Glutamatergic neuron (in vitro differentiated cells): ENCODE data around the gene GNA15. TPM values are rescaled to one million over a fixed set of nuclear protein-coding genes. Genes with fewer than 3 reads are reported as not detected.

ENCODE experiments used
- DNase-seq: peaks from one replicate; pipeline ENCODE4 v3.0.0; 2022
- H3K27ac Mint-ChIP-seq: one replicate; pipeline ENCODE4 v1.8.0; 2020; ENCODE audit warnings: mild to moderate bottlenecking, mixed read lengths, inconsistent platforms; ENCODE audit not compliant: unreplicated experiment
- H3K27me3 Mint-ChIP-seq: one replicate; pipeline ENCODE4 v1.8.0; 2020; ENCODE audit warnings: mild to moderate bottlenecking, moderate library complexity, mixed read lengths, inconsistent platforms; ENCODE audit not compliant: unreplicated experiment
- H3K36me3 Mint-ChIP-seq: one replicate; pipeline ENCODE4 v1.8.0; 2020; ENCODE audit warnings: mild to moderate bottlenecking, mixed read lengths, inconsistent platforms; ENCODE audit not compliant: unreplicated experiment
- H3K4me1 Mint-ChIP-seq: one replicate; pipeline ENCODE4 v1.8.0; 2020; ENCODE audit warnings: mild to moderate bottlenecking, low read depth, mixed read lengths, inconsistent platforms; ENCODE audit not compliant: unreplicated experiment
- H3K4me3 Mint-ChIP-seq: one replicate; pipeline ENCODE4 v1.8.0; 2020; ENCODE audit warnings: mild to moderate bottlenecking, mixed read lengths, inconsistent platforms; ENCODE audit not compliant: unreplicated experiment
- H3K9me3 Mint-ChIP-seq: one replicate; pipeline ENCODE4 v1.8.0; 2020; ENCODE audit warnings: mild to moderate bottlenecking, moderate library complexity, mixed read lengths, inconsistent platforms; ENCODE audit not compliant: unreplicated experiment
- total RNA-seq: library from RNA; stranded (reverse); fragmentation: NEBNext Ultra II Directional; extraction: Animal tissue kit (Norgen Biotek cat#: 25700); gene quantifications from one replicate; pipeline ENCODE4 v1.2.1, GENCODE V29; 2021; ENCODE audit not compliant: unreplicated experiment
- TF ChIP-seq, protein P1 (sequence below): fragments of 200-600 bp; sonication (generic); IDR thresholded peaks from one replicate; pipeline ENCODE4 v1.5.0; 2021; ENCODE audit not compliant: partially characterized antibody, unreplicated experiment

Gene GNA15
- total RNA-seq, 1 donor from 2014 or later: not detected

DNA sequence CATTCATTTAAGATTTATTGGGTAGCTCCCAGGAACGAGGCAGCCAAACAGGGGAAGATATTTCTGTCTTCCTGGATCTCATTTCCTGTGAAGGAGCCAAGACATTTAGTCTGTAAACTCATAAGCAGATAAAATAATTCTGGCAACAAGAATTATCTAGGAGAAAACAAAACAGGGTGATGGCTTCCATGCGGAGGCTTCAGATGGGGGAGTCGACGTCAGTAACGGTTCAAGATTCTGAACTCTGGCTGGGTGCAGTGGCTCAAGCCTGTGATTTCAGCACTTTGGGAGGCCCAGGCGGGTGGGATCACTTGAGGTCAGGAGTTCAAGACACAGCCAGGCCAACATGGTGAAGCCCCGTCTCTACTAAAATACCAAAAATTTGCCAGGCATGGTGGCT is 1.3 kb downstream of the GNA15 start:
- Mint-ChIP-seq H3K9me3 (peaks cover 5% of the 10 kb centered on the region), H3K36me3 (peaks cover 8% of the 10 kb centered on the region)

DNA sequence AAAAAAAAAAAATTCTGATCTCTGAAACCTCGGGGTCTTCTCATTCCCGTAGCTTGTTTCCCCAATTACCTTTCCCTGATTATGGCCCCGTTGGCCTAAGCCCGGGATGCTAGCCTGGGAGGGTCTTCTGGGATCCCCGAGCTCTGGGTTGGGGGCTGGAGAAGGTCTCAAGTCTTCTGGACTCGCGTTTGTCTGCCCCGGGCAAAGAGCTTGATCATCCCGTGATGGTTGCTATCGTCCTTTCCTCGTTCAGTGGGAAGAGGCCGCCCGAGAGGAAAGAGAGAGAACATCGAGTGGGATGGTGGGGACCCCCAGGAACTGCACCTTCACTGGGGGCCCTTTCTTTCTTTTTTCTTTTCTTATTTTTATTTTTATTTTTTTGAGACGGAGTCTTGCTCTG is 2.4 kb downstream of the GNA15 start:
- H3K4me1 Mint-ChIP-seq: peaks cover 7% of the 10 kb centered on the region
- DNase-seq: no peak
- peaks cover 8% of the 10 kb centered on the region for H3K36me3 Mint-ChIP-seq
- peaks cover 3% of the 10 kb centered on the region for H3K27me3 Mint-ChIP-seq
- H3K9me3 Mint-ChIP-seq: peaks cover 4% of the 10 kb centered on the region
- H3K27ac Mint-ChIP-seq: no peak overlapping the region
- no peak overlapping the region for H3K4me3 Mint-ChIP-seq
- TF ChIP-seq, protein P1, sequence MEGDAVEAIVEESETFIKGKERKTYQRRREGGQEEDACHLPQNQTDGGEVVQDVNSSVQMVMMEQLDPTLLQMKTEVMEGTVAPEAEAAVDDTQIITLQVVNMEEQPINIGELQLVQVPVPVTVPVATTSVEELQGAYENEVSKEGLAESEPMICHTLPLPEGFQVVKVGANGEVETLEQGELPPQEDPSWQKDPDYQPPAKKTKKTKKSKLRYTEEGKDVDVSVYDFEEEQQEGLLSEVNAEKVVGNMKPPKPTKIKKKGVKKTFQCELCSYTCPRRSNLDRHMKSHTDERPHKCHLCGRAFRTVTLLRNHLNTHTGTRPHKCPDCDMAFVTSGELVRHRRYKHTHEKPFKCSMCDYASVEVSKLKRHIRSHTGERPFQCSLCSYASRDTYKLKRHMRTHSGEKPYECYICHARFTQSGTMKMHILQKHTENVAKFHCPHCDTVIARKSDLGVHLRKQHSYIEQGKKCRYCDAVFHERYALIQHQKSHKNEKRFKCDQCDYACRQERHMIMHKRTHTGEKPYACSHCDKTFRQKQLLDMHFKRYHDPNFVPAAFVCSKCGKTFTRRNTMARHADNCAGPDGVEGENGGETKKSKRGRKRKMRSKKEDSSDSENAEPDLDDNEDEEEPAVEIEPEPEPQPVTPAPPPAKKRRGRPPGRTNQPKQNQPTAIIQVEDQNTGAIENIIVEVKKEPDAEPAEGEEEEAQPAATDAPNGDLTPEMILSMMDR: no peak

More for the DNA sequence above, 1.3 kb downstream of the GNA15 start:
- DNase-seq: no peak
- Mint-ChIP-seq H3K4me1 (peaks cover 10% of the 10 kb centered on the region), H3K27ac (no peak overlapping the region), H3K27me3 (peaks cover 4% of the 10 kb centered on the region), H3K4me3 (no peak overlapping the region)
- TF ChIP-seq, protein P1: no peak

GRCh38 chr19:3140667-3141038 is 4.8 kb downstream of the GNA15 start:
- no peak overlapping the region for H3K4me3 Mint-ChIP-seq
- DNase-seq: no peak
- H3K4me1 Mint-ChIP-seq: no peaks in the 10 kb centered on the region
- no peak overlapping the region for H3K27ac Mint-ChIP-seq
- H3K36me3 Mint-ChIP-seq: peaks cover 8% of the 10 kb centered on the region
- H3K27me3 Mint-ChIP-seq: no peaks in the 10 kb centered on the region
- no peaks in the 10 kb centered on the region for H3K9me3 Mint-ChIP-seq
- TF ChIP-seq, protein P1: no peak

DNA sequence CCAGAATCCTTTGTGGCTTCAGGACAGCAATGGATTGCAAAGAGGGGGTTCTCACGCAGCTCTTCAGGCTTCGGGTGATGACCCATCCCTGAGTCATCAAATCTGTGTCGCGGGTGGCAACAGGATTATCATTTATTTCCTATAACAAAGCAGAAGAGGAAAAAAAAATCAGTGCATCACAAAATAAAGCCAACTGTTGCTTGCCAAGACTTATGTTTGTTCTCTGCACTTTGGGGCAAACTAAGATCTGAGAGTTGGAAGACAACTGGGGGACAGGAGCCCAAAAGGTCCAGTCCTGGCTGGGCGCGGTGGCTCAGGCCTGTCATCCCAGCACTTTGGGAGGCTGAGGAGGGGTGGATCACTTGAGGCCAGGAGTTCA is 6.4 kb downstream of the GNA15 start:
- peaks cover 2% of the 10 kb centered on the region for H3K9me3 Mint-ChIP-seq
- no peak overlapping the region for H3K27ac Mint-ChIP-seq
- no peak for DNase-seq
- no peak overlapping the region for H3K4me3 Mint-ChIP-seq
- H3K36me3 Mint-ChIP-seq: peaks cover 8% of the 10 kb centered on the region
- H3K4me1 Mint-ChIP-seq: no peaks in the 10 kb centered on the region
- no peaks in the 10 kb centered on the region for H3K27me3 Mint-ChIP-seq
- TF ChIP-seq, protein P1: no peak

GRCh38 chr19:3142781-3143337 is 7.0 kb downstream of the GNA15 start:
- H3K36me3 Mint-ChIP-seq: peaks cover 8% of the 10 kb centered on the region
- H3K27ac Mint-ChIP-seq: no peak overlapping the region
- peaks cover 2% of the 10 kb centered on the region for H3K9me3 Mint-ChIP-seq
- H3K4me3 Mint-ChIP-seq: no peak overlapping the region
- no peak for DNase-seq
- H3K4me1 Mint-ChIP-seq: no peaks in the 10 kb centered on the region
- H3K27me3 Mint-ChIP-seq: no peaks in the 10 kb centered on the region
- TF ChIP-seq, protein P1: no peak
